ENCODE measurements around the gene NXPH1. TPM values are rescaled to one million over a fixed set of nuclear protein-coding genes. Genes with fewer than 3 reads are reported as not detected.

Gene NXPH1
- total RNA-seq, 1 experiment from 2014 or later, result 0.59 TPM

GRCh38 chr7:8418629-8419245 is 14.7 kb upstream of the NXPH1 start:
- POLR2A ChIA-PET, result interaction anchor here (0.6 kb wide), 1 partner anchor 1099 kb away, joined by 3 read pairs; no protein-coding TSS in a partner anchor

DNA sequence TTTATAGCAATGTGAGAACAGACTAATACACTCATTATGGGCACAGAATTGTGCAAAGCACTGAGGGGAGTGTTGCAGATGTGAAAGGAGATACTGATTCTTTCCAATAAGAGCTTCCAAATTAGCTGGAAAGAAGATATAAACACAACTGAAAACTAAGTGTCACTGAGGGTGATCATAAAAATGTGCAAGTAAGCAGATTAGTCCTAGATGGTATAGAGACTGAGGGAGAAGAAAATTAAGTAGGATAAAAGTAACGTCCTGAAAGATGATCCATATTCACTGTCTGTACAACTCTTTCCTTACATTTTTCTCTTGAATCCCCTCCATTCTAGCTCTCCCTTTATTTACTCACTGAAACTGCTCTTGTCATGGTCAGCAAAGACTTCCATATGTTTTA is 11.2 kb upstream of the NXPH1 start:
- no peaks in the 10 kb centered on the region for H3K9me3 Mint-ChIP-seq
- no peak overlapping the region for H3K4me3 Mint-ChIP-seq
- no peaks in the 10 kb centered on the region for H3K4me1 Mint-ChIP-seq
- DNase-seq (ENCODE audit: low spot score) (no peak), ATAC-seq (no peak)
- no peaks in the 10 kb centered on the region for H3K27me3 Mint-ChIP-seq (ENCODE audit: low read depth)
- ChIA-PET POLR2A (no interaction called here), CTCF (no interaction called here)
- no peak overlapping the region for H3K27ac Mint-ChIP-seq
- no peaks in the 10 kb centered on the region for H3K36me3 Mint-ChIP-seq
- TF ChIP-seq GRHL2 (CRISPR knock-in tag; IDR thresholded peaks at IDR 0.05; ENCODE audit: insufficient replicate concordance, severe bottlenecking) (no peak), ZNF425 (CRISPR knock-in tag; conservative IDR thresholded peaks at IDR 0.05) (no peak), ESRRA (CRISPR knock-in tag; IDR thresholded peaks at IDR 0.05; ENCODE audit: borderline replicate concordance) (no peak), NR2C2 (CRISPR knock-in tag; IDR thresholded peaks at IDR 0.05) (no peak), ELF4 (CRISPR knock-in tag; IDR thresholded peaks at IDR 0.05; ENCODE audit: low read depth) (no peak), E2F5 (CRISPR knock-in tag; IDR thresholded peaks at IDR 0.05) (no peak), STAT6 (CRISPR knock-in tag; conservative IDR thresholded peaks at IDR 0.05; ENCODE audit: low read depth) (no peak), ARID4B (CRISPR knock-in tag; IDR thresholded peaks at IDR 0.05; ENCODE audit: borderline replicate concordance) (no peak), GABPB1 (CRISPR knock-in tag; IDR thresholded peaks at IDR 0.05) (no peak), FOXK1 (CRISPR knock-in tag; IDR thresholded peaks at IDR 0.05) (no peak), ATF1 (CRISPR knock-in tag; IDR thresholded peaks at IDR 0.05) (no peak), TP53 (CRISPR knock-in tag; IDR thresholded peaks at IDR 0.05) (no peak), ETV6 (CRISPR knock-in tag; IDR thresholded peaks at IDR 0.05) (no peak), TEAD4 (CRISPR knock-in tag; IDR thresholded peaks at IDR 0.05) (no peak), SOX15 (CRISPR knock-in tag; IDR thresholded peaks at IDR 0.05) (no peak), NR3C1 (CRISPR knock-in tag; conservative IDR thresholded peaks at IDR 0.05; ENCODE audit: low read depth) (no peak), SMAD3 (CRISPR knock-in tag; IDR thresholded peaks at IDR 0.05; ENCODE audit: borderline replicate concordance) (no peak)
- TF ChIP-seq, protein P1, sequence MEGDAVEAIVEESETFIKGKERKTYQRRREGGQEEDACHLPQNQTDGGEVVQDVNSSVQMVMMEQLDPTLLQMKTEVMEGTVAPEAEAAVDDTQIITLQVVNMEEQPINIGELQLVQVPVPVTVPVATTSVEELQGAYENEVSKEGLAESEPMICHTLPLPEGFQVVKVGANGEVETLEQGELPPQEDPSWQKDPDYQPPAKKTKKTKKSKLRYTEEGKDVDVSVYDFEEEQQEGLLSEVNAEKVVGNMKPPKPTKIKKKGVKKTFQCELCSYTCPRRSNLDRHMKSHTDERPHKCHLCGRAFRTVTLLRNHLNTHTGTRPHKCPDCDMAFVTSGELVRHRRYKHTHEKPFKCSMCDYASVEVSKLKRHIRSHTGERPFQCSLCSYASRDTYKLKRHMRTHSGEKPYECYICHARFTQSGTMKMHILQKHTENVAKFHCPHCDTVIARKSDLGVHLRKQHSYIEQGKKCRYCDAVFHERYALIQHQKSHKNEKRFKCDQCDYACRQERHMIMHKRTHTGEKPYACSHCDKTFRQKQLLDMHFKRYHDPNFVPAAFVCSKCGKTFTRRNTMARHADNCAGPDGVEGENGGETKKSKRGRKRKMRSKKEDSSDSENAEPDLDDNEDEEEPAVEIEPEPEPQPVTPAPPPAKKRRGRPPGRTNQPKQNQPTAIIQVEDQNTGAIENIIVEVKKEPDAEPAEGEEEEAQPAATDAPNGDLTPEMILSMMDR (IDR thresholded peaks at IDR 0.05), result no peak

More at GRCh38 chr7:8418629-8419245, 14.7 kb upstream of the NXPH1 start:
- peak; percentile 48 for DNase-seq (ENCODE audit: low spot score)
- Mint-ChIP-seq H3K9me3 (no peaks in the 10 kb centered on the region), H3K4me3 (no peak overlapping the region), H3K36me3 (no peaks in the 10 kb centered on the region), H3K4me1 (peaks cover 6% of the 10 kb centered on the region), H3K27ac (no peak overlapping the region), H3K27me3 (ENCODE audit: low read depth) (no peaks in the 10 kb centered on the region)
- no peak for TF ChIP-seq ZNF416 (CRISPR knock-in tag; IDR thresholded peaks at IDR 0.05)
- TF ChIP-seq, protein P1 (IDR thresholded peaks at IDR 0.05), result peak; percentile 75
- CTCF ChIA-PET, result interaction anchor here (0.6 to 1.7 kb wide), 16 partner anchors 11 to 438 kb away, joined by 3 to 10 read pairs (median 3); partner anchors contain the start of gene NXPH1
- ATAC-seq, result peak; percentile 86

Measured in WTC11 (cell line).